AG08396 (cell line): Measurements from ENCODE around the gene TMEM174.

Experiments
- DNase-seq: peaks from one replicate; pipeline ENCODE4 v3.0.0; 2012; ENCODE audit warnings: low spot score, mixed read lengths

The TMEM174 gene

DNA sequence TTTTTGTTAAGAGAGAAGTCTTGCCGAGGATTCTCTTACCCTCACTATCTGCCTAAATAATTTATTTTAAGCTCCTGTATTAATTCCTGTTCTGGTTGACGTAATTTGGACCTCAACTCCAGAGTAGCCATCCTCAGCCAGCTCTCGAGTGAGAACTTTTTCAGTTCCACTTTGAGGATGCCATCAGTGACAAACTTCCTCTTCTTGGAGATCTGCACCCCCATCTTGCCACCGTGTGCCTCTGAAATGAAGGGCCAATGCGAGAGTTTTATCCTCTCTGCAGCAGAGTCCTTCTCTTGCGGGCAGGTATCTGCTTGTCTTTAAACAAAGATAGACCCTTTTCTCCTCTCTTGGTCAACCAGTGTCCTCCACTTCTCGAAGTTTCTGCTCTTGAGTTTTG lies 19.5 kb upstream of the TMEM174 start:
- DNase-seq: no peak

DNA sequence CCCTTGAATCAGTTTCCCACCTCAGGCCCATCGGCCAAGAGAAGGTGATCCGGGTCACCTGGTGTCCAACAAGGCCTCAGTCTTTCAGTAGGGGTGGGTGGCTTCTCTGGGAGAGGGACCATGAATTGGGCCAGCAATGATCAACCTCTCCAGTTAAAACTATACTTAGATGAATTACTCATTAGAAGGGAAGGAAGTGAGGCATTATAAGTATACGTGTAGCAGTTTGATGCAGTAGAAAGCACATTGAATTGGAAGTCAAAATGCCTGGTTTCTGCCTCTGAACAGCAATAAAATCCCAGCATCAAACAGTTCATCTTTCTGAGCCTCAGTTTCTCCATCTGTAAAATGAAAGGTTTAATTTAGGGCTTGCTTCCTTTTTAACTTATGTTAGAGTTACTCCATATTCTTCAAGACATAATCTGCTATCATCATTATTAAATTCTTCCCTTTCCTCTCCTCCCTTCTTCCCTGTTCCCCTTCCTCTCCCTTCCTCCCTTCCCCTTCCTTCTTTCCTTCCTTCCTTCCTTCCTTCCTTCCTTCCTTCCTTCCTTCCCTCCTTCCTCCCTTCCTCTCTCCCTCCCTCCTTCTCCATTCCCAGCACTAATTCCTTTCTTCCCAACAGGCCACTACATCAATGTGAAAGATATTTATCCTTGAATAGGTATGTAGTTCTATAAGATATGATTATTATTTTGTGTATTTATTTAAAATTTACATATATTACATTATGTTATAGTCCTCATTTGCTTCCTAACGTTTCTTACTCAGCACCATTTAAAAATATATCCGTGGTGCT lies 18.6 kb upstream of the TMEM174 start:
- DNase-seq: no peak

DNA sequence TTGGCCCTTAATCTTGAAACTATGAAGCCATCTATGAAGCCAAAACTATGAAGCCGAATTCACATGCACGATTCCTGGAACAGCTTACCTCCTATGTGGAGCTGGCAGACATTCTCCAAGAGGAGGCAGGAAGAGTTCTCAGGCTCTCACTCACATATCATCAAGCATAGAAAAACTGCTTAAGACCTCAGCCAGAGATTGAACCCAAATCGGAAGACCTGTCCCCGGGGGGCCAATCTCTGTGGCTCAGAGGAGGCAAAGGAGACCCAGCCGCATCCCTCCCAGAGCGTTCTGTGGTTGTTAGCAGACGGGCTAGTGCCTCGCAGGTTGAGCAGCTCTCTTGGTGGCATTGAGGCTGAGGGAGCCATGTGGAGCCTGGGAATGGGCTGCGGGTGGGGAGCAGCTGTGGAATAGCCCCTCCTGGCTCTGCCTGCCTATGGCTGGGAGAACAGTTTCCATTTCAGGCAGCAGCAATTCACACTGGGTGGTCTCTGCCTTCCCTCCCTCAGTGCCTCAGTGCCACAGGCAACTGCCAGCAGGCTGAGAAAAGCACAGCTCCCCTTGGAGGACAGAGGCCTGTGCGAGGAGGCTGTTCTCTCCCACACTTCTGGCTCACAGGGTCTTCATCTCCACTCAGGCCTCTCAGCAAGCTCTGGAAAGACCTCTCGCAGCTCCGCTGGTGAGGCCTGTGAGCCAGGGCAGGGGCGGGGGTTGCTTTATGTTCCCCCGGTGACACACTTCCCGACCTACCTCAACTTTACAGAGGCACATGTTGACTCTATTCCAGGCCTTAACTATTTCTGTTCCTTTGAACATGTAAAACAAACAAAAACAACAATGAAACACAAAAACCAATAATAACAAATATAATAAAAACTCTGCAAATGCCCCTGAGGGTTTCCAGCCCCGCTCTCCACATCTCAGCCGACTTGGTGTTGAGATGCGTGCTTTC lies 17.4 kb upstream of the TMEM174 start:
- DNase-seq: no peak

GRCh38 chr5:73157414-73158303 lies 15.3 kb upstream of the TMEM174 start:
- no peak for DNase-seq

GRCh38 chr5:73158313-73158712 lies 14.7 kb upstream of the TMEM174 start:
- DNase-seq: no peak

GRCh38 chr5:73160239-73160671 lies 12.7 kb upstream of the TMEM174 start:
- no peak for DNase-seq

DNA sequence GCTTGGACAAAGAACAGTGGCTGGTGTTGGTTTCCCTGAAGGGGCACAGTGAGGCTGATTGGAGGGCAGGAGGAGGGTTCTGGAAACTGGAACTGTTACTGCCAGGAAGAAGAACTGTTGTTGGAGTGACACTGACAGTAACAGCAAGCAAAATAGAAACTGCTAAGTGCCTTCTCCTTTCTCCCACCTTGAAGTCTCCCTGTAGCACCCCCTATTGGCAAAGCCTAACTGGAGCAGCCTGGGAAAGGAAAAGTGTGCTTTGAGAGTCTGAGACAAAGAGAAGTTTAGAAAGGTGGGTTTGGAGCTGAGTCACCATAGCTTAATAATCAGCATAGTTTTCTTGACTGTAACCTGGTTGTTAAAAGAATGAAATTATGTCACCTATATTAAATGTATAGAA lies 2.5 kb upstream of the TMEM174 start:
- no peak for DNase-seq

- no peak for DNase-seq
Measured at GRCh38 chr5:73171495-73171894, 1.5 kb upstream of the TMEM174 start.

- DNase-seq: no peak
Measured at GRCh38 chr5:73174100-73174815, 1.3 kb downstream of the TMEM174 start.

- no peak for DNase-seq
Measured at GRCh38 chr5:73176250-73176649, 3.3 kb downstream of the TMEM174 start.

GRCh38 chr5:73178265-73178664 lies 5.3 kb downstream of the TMEM174 start:
- DNase-seq: no peak

DNA sequence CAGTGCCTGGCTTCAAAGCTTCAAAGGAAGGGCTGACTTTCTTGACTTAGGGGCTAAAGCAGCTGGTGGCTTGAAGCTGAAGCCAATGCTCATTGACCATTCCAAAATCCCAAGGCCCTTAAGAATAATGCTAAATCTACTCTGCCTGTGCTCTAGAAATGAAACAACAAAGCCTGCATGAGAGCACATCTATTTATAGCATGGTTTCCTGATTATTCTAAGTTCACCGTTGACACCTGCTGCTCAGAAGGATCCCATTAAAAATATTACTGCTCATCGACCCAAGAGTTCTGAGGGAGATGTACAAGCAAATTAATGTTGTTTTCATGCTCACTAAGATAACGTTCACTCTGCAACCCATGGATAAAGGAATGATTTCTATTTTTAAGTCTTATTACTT lies 6.7 kb downstream of the TMEM174 start:
- DNase-seq: no peak

DNA sequence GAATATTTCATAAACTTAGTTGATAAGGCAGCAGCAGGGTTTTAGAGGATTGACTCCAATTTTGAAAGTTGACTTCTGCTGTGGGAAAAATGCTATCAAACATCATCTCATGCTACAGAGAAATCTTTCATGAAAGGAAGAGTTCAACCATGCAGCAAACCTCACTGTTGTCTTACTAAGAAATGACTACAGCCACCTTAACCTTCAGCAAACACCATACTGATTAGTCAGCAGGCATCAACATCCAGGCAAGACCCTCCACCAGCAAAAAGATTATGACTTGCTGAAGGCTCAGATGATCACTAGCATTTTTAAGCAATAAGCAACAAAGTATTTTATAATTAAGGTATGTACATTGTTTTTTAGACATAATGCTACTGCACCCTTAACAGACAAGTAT lies 7.6 kb downstream of the TMEM174 start:
- no peak for DNase-seq

DNA sequence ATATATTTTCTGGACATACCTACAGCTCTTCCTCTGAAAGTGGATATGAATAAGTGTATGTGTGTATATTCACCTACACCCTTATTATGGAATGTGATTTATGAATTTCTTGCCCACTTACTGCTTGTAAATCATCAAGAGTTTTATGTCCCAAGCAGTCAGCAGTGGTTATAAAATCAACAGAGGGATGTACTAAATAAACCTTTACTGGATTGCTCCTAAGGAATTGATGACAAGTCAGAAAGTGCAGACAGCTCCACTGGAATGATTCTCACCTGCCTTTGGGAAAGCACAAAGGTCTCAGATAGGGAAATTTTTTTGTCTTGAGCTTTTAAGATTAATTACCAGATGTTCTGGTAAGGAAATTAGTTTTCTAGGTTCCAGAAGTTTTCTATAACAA lies 9.3 kb downstream of the TMEM174 start:
- no peak for DNase-seq

DNA sequence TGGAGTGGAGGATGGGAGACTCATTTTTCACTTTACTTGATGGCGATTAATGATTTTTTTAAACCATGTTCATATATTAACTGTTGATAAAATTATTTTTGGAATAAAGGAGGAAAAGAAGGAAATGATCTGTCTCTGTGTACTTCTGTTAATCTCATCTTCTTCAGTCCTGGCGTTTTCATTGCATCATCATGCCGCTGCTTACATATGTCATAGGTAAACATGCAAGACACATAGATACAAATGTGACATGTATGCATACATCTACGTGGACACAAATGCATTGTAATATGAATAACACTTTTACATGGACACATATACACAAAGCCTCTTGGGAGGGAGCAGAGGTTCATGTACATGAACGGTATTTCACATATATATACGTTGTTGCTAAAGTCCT lies 10.0 kb downstream of the TMEM174 start:
- DNase-seq: no peak

DNA sequence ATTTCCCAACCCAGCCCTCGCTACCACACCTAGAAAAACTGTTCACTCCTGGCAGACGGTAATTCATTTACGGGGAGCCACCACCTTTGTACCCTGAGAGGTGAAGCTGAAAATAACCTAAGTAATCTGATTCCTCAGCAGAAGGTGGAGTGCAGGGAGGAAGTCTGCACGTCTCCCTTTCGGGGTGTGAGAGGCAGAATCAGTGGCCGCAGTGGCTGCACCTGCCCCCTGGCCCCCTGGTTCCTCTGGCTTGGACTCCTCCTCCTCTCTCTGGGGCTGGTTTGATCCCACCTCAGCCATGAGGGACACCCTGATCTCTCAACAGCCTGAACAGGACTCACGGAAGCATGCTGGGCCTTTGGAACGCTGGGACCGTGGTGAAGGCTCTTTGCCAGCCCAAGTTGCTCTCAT lies 10.5 kb downstream of the TMEM174 start:
- DNase-seq: no peak

GRCh38 chr5:73186976-73187375 lies 14.0 kb downstream of the TMEM174 start:
- DNase-seq: no peak

GRCh38 chr5:73188764-73189531 lies 16.0 kb downstream of the TMEM174 start:
- DNase-seq: peak; percentile 45

- DNase-seq: peak; percentile 55
Measured at GRCh38 chr5:73189871-73190376, 16.9 kb downstream of the TMEM174 start.

GRCh38 chr5:73192370-73192769 lies 19.4 kb downstream of the TMEM174 start:
- DNase-seq: no peak
